DOHH2 (cell line): ENCODE measurements around the gene TUBA3C.

Source experiments
- CTCF ChIP-seq: fragments of 200-600 bp; sonication (generic); IDR thresholded peaks from one replicate; pipeline ENCODE4 v1.5.1; 2014; ENCODE audit warnings: antibody characterized with exemption, mild to moderate bottlenecking, low read depth, low read length; ENCODE audit not compliant: poor library complexity, severe bottlenecking
- EZH2phosphoT487 ChIP-seq: fragments of 200-600 bp; sonication (generic); IDR thresholded peaks from 2 replicates; pipeline ENCODE4 v1.6.1; 2017; ENCODE audit warnings: borderline replicate concordance, mild to moderate bottlenecking, antibody characterized with exemption, low read length, moderate library complexity, mixed read lengths

DNA sequence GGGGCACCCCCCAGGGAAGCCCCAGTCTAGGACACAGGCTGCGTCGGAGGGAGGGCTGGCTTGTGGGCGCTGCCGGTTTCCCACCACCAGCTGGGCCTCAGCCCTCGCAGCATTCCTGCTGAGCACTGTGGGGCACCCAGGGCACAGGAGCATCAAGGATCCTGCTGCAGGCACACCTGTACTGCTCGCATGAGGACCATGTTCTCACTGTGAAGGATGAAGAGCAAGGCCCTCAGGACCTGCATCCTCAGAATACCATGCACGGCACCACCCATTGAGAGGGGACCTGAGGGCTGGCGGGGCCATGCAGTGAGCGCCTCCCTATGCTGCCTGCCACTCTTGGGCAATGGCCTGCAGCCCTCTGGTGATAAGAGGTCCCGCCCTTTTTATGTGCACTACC lies 31.4 kb downstream of the TUBA3C start:
- no peak for TF ChIP-seq CTCF
- no peak for TF ChIP-seq EZH2phosphoT487
